Sigmoid colon (tissue), 7 donors: Measurements from ENCODE around the gene APEX2. TPM values are rescaled to one million over a fixed set of nuclear protein-coding genes. Genes with fewer than 3 reads are reported as not detected.

Source experiments
- DNase-seq: peaks from one replicate; pipeline ENCODE4 v3.0.0-alpha.2; 2019
- H3K27ac ChIP-seq, 4 donors: fragments of 200-600 bp; sonication (generic); one replicate each; pipeline ENCODE4 v1.5.1; 2016 to 2019; ENCODE audit warnings: mild to moderate bottlenecking in 1 of 4
- H3K27me3 ChIP-seq, 3 donors: fragments of 200-600 bp; sonication (generic); one replicate each; pipeline ENCODE4 v1.5.1; 2019; ENCODE audit warnings: mild to moderate bottlenecking in 1 of 3
- H3K36me3 ChIP-seq, 4 donors: fragments of 200-600 bp; sonication (generic); one replicate each; pipeline ENCODE4 v1.5.1; 2016 to 2019
- H3K4me1 ChIP-seq, 4 donors: fragments of 200-600 bp; sonication (generic); one replicate each; pipeline ENCODE4 v1.5.1; 2017 to 2019
- H3K4me3 ChIP-seq, 4 donors: fragments of 200-600 bp; sonication (generic); one replicate each; pipeline ENCODE4 v1.5.1; 2017 to 2019; ENCODE audit warnings: mild to moderate bottlenecking in 2 of 4, moderate library complexity in 1 of 4
- H3K9me3 ChIP-seq, 4 donors: fragments of 200-600 bp in 3 of 4; sonication (generic) in 3 of 4; one replicate each; pipeline versions ENCODE4 v1.5.1 to v1.6.1; 2013 to 2019
- CTCF ChIP-seq, 4 experiments: fragments of 450-650 bp in 3 of 4; fragments of 200-600 bp in 1 of 4; IDR thresholded peaks; one replicate each; pipeline ENCODE4 v1.5.1; 2016 to 2019; ENCODE audit warnings: antibody characterized with exemption in 4 of 4, mild to moderate bottlenecking in 3 of 4, moderate library complexity in 2 of 4
- EP300 ChIP-seq, 4 donors: sonication (generic); formaldehyde crosslinking; IDR thresholded peaks; one replicate each; pipeline ENCODE4 v1.6.1; 2017; ENCODE audit warnings: antibody characterized with exemption in 4 of 4
- POLR2A ChIP-seq, 2 donors: fragments of 450-650 bp; IDR thresholded peaks; one replicate each; pipeline ENCODE4 v1.6.1; 2016; ENCODE audit warnings: antibody characterized with exemption in 2 of 2, mild to moderate bottlenecking in 2 of 2, moderate library complexity in 2 of 2
- POLR2AphosphoS5 ChIP-seq, 4 donors: sonication (generic); formaldehyde crosslinking; IDR thresholded peaks; one replicate each; pipeline ENCODE4 v1.6.1; 2017; ENCODE audit warnings: antibody characterized with exemption in 4 of 4
- WGBS, 2 donors: extraction: QIAGEN DNeasy Blood & Tissue Kit; methylation state at CpG; one replicate each; pipeline ENCODE4 v1.1.7; 2013; 5-methylcytosine and 5-hydroxymethylcytosine counted together
- intact Hi-C: fragments of 100-400 bp; cut with DNase I; formaldehyde crosslinking; loops from one replicate; pipeline ENCODE4 v1.15.1; 2023
- polyA plus RNA-seq, 3 donors: library from polyadenylated mRNA; stranded (reverse); fragments of 200-250 nt; gene quantifications; one replicate each; pipeline ENCODE4 v1.2.3, GENCODE V29; 2013
- total RNA-seq, 4 donors: library from RNA; depleted of rRNA; stranded (reverse); fragments of >200 nt; gene quantifications; one replicate each; pipeline ENCODE4 v1.1.0, GENCODE V29; 2016
- donor health status: healthy with polysubstance abuse.
- donor health status: Bipolar disorder and iron deficiency.
- donor health status: healthy.

Gene APEX2
- total and polyA plus RNA-seq, 7 donors: 3.9 to 18.7 (median 5.7) TPM

GRCh38 chrX:55008571-55009358 lies 8.6 kb downstream of the APEX2 start:
- DNase-seq: no peak

GRCh38 chrX:55011294-55011693 lies 11.1 kb downstream of the APEX2 start:
- no peak for DNase-seq
- intact Hi-C loops: no loop called here
- 52 to 55% methylated on average over 2 of the region's 2 CpGs for WGBS, 2 donors

More at GRCh38 chrX:55008571-55009358, 8.6 kb downstream of the APEX2 start:
- 49 to 50% methylated on average over 9 of the region's 9 CpGs for WGBS, 2 donors
- TF ChIP-seq POLR2AphosphoS5 (IDR thresholded peaks at IDR 0.05) (no peak), EP300 (IDR thresholded peaks at IDR 0.05) (no peak), POLR2A (IDR thresholded peaks at IDR 0.05) (no peak), CTCF (IDR thresholded peaks at IDR 0.05) (no peak)
- intact Hi-C loops: loop anchor here (10.0 kb wide), 3 partner anchors 474 to 564 kb away; partner anchors contain the start of genes FGD1, GNL3L and TSR2
- H3K27ac ChIP-seq: peak overlapping the region in 1 of 4 donors; percentile 14
- no peaks in the 10 kb centered on the region for H3K27me3 ChIP-seq
- H3K4me3 ChIP-seq: no peak overlapping the region
- H3K36me3 ChIP-seq: peaks cover 0 to 14% (median 0%) of the 10 kb centered on the region in 4 donors
- H3K4me1 ChIP-seq: no peaks in the 10 kb centered on the region
- no peaks in the 10 kb centered on the region for H3K9me3 ChIP-seq

GRCh38 chrX:55014897-55015299 lies 14.7 kb downstream of the APEX2 start:
- 97 to 98% methylated on average over 4 of the region's 4 CpGs for WGBS, 2 donors
- intact Hi-C loops: no loop called here
- Histone ChIP-seq H3K9me3 (no peaks in the 10 kb centered on the region), H3K27me3 (no peaks in the 10 kb centered on the region), H3K36me3 (no peaks in the 10 kb centered on the region), H3K4me3 (no peak overlapping the region), H3K4me1 (no peaks in the 10 kb centered on the region), H3K27ac (no peak overlapping the region)
- TF ChIP-seq POLR2A (IDR thresholded peaks at IDR 0.05): no peak
- no peak for DNase-seq

More at GRCh38 chrX:55011294-55011693, 11.1 kb downstream of the APEX2 start:
- TF ChIP-seq POLR2AphosphoS5 (IDR thresholded peaks at IDR 0.05) (no peak), POLR2A (IDR thresholded peaks at IDR 0.05) (no peak), CTCF (IDR thresholded peaks at IDR 0.05) (no peak), EP300 (IDR thresholded peaks at IDR 0.05) (no peak)
- Histone ChIP-seq H3K27ac (no peak overlapping the region), H3K4me1 (no peaks in the 10 kb centered on the region), H3K4me3 (no peak overlapping the region), H3K36me3 (peaks cover 0 to 6% (median 0%) of the 10 kb centered on the region in 4 donors), H3K9me3 (no peaks in the 10 kb centered on the region), H3K27me3 (no peaks in the 10 kb centered on the region)

GRCh38 chrX:55026143-55026542 lies 26.0 kb downstream of the APEX2 start:
- Histone ChIP-seq H3K27me3 (no peaks in the 10 kb centered on the region), H3K9me3 (no peaks in the 10 kb centered on the region), H3K27ac (no peak overlapping the region), H3K36me3 (no peaks in the 10 kb centered on the region), H3K4me3 (no peak overlapping the region), H3K4me1 (no peaks in the 10 kb centered on the region)
- intact Hi-C loops: no loop called here
- DNase-seq: no peak
- no peak for TF ChIP-seq EP300 (IDR thresholded peaks at IDR 0.05)
- no peak for TF ChIP-seq CTCF (IDR thresholded peaks at IDR 0.05)
- TF ChIP-seq POLR2A (IDR thresholded peaks at IDR 0.05): no peak
- no peak for TF ChIP-seq POLR2AphosphoS5 (IDR thresholded peaks at IDR 0.05)

- Histone ChIP-seq H3K4me1 (no peaks in the 10 kb centered on the region), H3K9me3 (no peaks in the 10 kb centered on the region), H3K4me3 (no peak overlapping the region), H3K36me3 (no peaks in the 10 kb centered on the region), H3K27ac (no peak overlapping the region), H3K27me3 (no peaks in the 10 kb centered on the region)
- WGBS, 2 donors: 82 to 88% methylated on average over 2 of the region's 2 CpGs
- intact Hi-C loops: no loop called here
- DNase-seq: no peak
- TF ChIP-seq POLR2AphosphoS5 (IDR thresholded peaks at IDR 0.05) (no peak), EP300 (IDR thresholded peaks at IDR 0.05) (no peak), CTCF (IDR thresholded peaks at IDR 0.05) (no peak), POLR2A (IDR thresholded peaks at IDR 0.05) (no peak)
Observed at GRCh38 chrX:55026840-55027239, 26.7 kb downstream of the APEX2 start.
